HFFc6 (cell line): ENCODE data around the gene BRF1. TPM values are rescaled to one million over a fixed set of nuclear protein-coding genes. Genes with fewer than 3 reads are reported as not detected.

Experiments
- DNase-seq: peaks from one replicate; pipeline ENCODE4 v3.0.0-alpha.2; 2018
- H3K27ac Mint-ChIP-seq: 2 replicates; pipeline ENCODE4 v1.8.0; 2020; ENCODE audit warnings: mild to moderate bottlenecking, mixed read lengths
- H3K27me3 Mint-ChIP-seq: 2 replicates; pipeline ENCODE4 v1.8.0; 2021; ENCODE audit warnings: mild to moderate bottlenecking, moderate library complexity, mixed read lengths; ENCODE audit not compliant: insufficient read depth
- H3K36me3 Mint-ChIP-seq: 2 replicates; pipeline ENCODE4 v1.8.0; 2021; ENCODE audit warnings: low read depth, mixed read lengths
- H3K4me1 Mint-ChIP-seq: 2 replicates; pipeline ENCODE4 v1.8.0; 2020; ENCODE audit warnings: low read depth, mixed read lengths
- H3K4me3 Mint-ChIP-seq: 2 replicates; pipeline ENCODE4 v1.8.0; 2020; ENCODE audit warnings: mild to moderate bottlenecking, moderate library complexity, mixed read lengths
- H3K9me3 Mint-ChIP-seq: 2 replicates; pipeline ENCODE4 v1.8.0; 2020; ENCODE audit warnings: mild to moderate bottlenecking, mixed read lengths
- CTCF ChIP-seq: fragments of 200-600 bp; sonication (generic); IDR thresholded peaks from 2 replicates; pipeline ENCODE4 v1.5.0; 2021; ENCODE audit warnings: antibody characterized with exemption, mild to moderate bottlenecking
- total RNA-seq, 6 experiments: library from RNA; stranded (reverse); fragmentation: NEBNext Ultra II Directional; extraction: Animal tissue kit (Norgen Biotek cat#: 25700); gene quantifications; 2 replicates in 1 of 6; 3 replicates in 5 of 6; pipeline ENCODE4 v1.2.3, GENCODE V29; 2021

The BRF1 gene
- total RNA-seq, 6 experiments from 2014 or later, result 20.1 to 25.8 (median 21.8) TPM

- peak overlapping the region; percentile 32 for H3K4me3 Mint-ChIP-seq
- TF ChIP-seq CTCF, result no peak
- no peak for DNase-seq
- no peaks in the 10 kb centered on the region for H3K4me1 Mint-ChIP-seq
- H3K36me3 Mint-ChIP-seq, result no peaks in the 10 kb centered on the region
- H3K27me3 Mint-ChIP-seq, result peaks cover 9% of the 10 kb centered on the region
- H3K27ac Mint-ChIP-seq, result no peak overlapping the region
- H3K9me3 Mint-ChIP-seq, result no peaks in the 10 kb centered on the region
Measured at GRCh38 chr14:105181549-105182295, 119.1 kb downstream of the BRF1 start.

- peak; percentile 14 for DNase-seq
Measured at GRCh38 chr14:105180592-105181548, 119.9 kb downstream of the BRF1 start, which contains the start of gene NUDT14. TSS of gene NUDT14 (minus strand) at chr14:105181312. CDS start at chr14:105181209, 103 bp downstream.

DNA sequence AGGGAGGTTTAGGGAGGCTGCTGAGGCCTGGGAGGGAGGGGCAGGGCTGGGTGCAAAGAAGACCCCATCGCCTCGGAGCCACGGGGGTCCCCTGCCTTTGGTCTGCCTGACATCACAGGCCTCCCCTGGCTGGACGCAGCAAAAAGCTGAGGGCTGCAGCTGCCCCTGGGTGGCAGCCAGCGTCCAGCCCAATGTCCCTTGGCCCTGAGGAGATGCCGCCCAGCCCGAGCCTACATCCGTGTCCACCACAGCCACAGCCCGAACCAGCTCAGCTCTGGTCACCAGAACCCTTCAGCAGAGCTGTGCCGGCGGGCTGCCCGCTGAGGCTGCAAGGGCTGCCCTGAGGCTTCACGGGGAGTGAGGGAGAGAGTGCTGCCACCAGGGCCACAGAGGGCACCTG lies 121.6 kb downstream of the BRF1 start:
- no peak for TF ChIP-seq CTCF
- no peak for DNase-seq
- no peak overlapping the region for H3K27ac Mint-ChIP-seq
- no peak overlapping the region for H3K4me3 Mint-ChIP-seq
- no peaks in the 10 kb centered on the region for H3K36me3 Mint-ChIP-seq
- H3K4me1 Mint-ChIP-seq, result no peaks in the 10 kb centered on the region
- no peaks in the 10 kb centered on the region for H3K9me3 Mint-ChIP-seq
- H3K27me3 Mint-ChIP-seq, result peaks cover 9% of the 10 kb centered on the region

More at GRCh38 chr14:105180592-105181548, 119.9 kb downstream of the BRF1 start, which contains the start of gene NUDT14:
- Mint-ChIP-seq H3K36me3 (no peaks in the 10 kb centered on the region), H3K27me3 (peaks cover 9% of the 10 kb centered on the region), H3K27ac (no peak within 1 kb of the TSS), H3K4me3 (peak within 1 kb of the TSS; percentile 75), H3K4me1 (no peaks in the 10 kb centered on the region), H3K9me3 (no peaks in the 10 kb centered on the region)
- no peak for TF ChIP-seq CTCF

DNA sequence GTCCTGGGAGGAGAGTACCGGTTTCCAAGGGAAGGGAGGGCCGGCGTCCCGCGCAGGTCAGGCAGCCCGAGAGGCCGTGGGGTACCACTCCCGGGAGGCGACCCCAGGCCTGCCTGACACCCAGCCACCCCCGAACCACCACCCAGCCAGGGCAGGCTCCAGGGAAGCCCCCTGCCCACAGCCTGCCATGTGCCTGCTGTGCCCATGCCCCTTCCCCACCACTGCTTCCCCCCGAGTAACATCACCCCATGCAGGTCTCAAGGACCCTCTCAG lies 122.0 kb downstream of the BRF1 start:
- no peak for TF ChIP-seq CTCF
- H3K4me1 Mint-ChIP-seq, result no peaks in the 10 kb centered on the region
- H3K27me3 Mint-ChIP-seq, result peaks cover 9% of the 10 kb centered on the region
- no peaks in the 10 kb centered on the region for H3K9me3 Mint-ChIP-seq
- H3K36me3 Mint-ChIP-seq, result no peaks in the 10 kb centered on the region
- no peak overlapping the region for H3K4me3 Mint-ChIP-seq
- no peak overlapping the region for H3K27ac Mint-ChIP-seq
- no peak for DNase-seq

GRCh38 chr14:105178069-105178867 lies 122.5 kb downstream of the BRF1 start:
- no peak overlapping the region for H3K27ac Mint-ChIP-seq
- no peaks in the 10 kb centered on the region for H3K4me1 Mint-ChIP-seq
- no peak overlapping the region for H3K4me3 Mint-ChIP-seq
- H3K27me3 Mint-ChIP-seq, result peaks cover 6% of the 10 kb centered on the region
- H3K36me3 Mint-ChIP-seq, result no peaks in the 10 kb centered on the region
- DNase-seq, result no peak
- no peak for TF ChIP-seq CTCF
- no peaks in the 10 kb centered on the region for H3K9me3 Mint-ChIP-seq
